Activated naive CD4-positive, alpha-beta T cell treated with Interleukin-2 at 50 U/mL for 16 hours (primary cell): ENCODE data around the gene CFTR.

Source experiments
- DNase-seq: peaks from one replicate; pipeline ENCODE4 v3.0.0-alpha.2; 2020

The CFTR gene

GRCh38 chr7:117590191-117590590 is 110.4 kb downstream of the CFTR start:
- DNase-seq, result no peak

GRCh38 chr7:117592011-117592635 is 112.3 kb downstream of the CFTR start:
- no peak for DNase-seq

- DNase-seq, result no peak
Measured at GRCh38 chr7:117596134-117596533, 116.3 kb downstream of the CFTR start.

- no peak for DNase-seq
Measured at GRCh38 chr7:117597755-117598154, 117.9 kb downstream of the CFTR start.

DNA sequence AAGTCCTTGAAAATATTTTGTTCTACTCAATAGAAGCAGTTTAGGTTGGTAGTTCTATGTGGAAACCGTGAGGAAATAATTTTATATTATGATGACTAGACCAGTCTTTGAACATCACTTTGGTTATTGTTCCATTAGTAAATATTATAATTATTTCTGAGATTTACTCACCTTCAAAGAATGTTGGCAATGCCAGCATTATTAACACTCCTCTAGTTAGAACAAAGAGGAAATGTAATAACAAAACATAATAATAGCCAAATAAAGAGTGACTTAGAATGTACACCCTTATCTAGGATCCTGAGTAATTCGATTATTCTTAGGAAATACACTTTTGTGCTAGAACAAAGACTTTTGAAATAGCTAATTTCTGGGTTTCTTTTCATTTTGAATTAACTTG is 121.1 kb downstream of the CFTR start:
- no peak for DNase-seq

- no peak for DNase-seq
Measured at GRCh38 chr7:117603627-117604026, 123.8 kb downstream of the CFTR start.

DNA sequence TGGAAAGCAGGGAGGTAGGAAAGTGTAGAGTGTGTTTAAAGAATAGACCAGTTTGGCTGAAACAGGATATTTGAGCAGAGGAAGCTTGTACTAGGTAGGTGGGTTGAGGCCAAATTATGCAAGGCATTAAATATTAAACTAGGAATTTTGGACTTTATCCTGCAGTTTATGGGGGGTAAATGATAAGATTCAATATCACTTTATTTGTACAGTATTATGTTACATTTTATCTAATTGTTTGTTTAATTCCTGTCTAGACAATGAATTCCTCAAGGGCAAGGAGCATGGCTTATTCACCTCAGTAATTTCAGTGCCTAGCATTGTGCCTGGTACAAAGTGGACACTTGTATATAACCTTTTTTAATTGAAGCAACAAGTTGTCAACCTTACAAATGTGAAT is 125.9 kb downstream of the CFTR start:
- DNase-seq, result no peak

GRCh38 chr7:117606132-117606531 is 126.3 kb downstream of the CFTR start:
- no peak for DNase-seq

- DNase-seq, result no peak
Measured at GRCh38 chr7:117610396-117610795, 130.6 kb downstream of the CFTR start.

DNA sequence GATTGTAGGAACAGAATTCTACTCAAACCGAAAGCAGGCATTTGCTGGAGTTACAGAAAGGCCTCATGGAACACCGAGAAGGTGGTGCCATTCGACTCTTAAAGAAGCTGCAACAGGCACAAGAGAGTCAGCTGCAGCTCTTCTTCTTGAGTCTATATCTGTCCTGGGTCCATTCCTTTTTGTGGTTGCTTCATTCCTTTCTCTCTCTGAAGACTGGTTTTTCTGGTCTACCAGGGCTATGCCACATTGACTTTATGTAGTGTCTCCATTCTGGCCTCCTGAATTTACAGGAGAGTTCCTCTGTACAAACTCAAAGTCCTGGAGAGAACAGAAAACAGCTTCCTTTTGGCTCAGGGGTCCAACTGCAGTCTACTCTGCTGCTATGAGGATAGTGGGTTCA is 132.8 kb downstream of the CFTR start:
- DNase-seq, result no peak

DNA sequence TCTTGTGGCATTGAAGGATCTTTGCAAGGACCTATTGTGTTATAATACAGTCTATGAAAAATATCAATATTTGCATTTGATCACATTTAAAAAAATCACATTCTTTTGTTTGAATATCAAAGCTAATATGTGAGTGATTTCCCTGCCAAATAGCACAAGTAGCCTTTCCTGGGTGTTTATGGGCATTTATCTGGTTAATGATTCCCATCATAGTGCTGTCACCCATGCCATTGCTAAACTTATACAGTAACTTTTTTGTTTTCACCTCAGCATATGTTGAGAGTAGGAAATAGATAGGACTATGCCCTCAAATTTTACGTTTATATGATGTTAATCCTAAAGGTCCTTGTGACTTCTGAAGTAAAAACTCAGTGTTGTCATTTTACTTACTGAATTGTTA is 136.9 kb downstream of the CFTR start:
- DNase-seq, result no peak

DNA sequence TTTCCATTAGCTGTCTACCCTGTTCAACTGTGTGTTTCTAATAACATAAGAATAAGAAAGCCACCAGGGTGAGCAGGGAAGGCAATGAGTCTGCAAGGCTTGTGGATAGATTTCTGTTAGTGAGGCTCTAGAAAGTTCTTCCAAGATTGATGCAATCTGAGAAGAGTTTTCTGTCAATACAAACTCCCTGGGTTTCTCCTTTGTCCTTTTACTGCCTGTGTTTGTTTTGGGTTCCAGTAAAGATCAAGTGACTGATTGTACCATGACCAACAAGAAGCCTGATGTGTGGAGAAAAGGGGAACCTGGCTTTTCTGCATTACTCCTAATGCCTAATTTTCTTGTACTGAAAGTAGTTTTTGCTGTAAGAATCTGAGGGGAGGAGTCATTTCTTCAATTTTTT is 139.9 kb downstream of the CFTR start:
- DNase-seq, result no peak

DNA sequence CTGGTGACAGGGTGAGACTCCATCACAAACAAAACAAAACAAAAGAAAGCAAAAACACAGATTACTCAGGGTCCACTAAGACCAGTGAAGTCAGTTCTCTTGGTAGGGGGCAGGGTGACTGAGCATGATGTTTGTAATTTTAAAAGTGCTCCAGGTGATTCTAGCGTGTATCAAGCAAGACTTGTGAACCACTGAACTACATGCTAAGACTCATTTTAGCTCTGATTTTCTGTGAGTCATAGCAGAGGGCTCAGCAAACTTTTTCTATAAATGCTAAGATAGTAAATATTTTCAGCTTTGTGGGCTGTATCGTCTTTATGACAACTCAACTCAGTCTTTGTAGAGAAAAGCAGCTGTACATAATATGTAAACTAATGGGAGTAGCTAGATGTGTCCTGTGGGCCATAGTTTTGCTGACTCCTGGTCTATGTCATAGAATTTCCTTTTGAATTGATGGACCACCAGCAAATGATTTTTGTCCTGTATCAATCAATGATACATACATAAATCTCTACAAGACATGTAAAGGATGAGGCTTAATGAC is 141.3 kb downstream of the CFTR start:
- DNase-seq, result no peak

DNA sequence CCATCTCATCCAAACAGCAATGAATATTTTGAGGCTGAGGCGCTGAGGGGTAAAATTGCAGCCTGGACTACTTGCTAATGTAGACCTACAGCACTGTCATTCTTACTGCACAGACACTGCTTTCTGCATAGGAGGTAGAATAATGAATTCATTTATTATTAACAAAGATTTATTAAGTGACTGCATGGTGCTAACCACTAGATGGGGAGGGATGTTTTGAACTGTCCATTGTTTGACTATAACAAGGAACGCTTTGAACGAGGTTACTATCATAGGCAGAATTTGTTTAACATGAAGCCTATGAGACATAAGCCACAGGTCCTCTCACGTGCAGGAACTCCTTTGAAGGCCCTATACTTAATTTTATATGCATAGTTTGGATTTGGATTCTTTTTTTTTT is 143.8 kb downstream of the CFTR start:
- DNase-seq, result no peak

DNA sequence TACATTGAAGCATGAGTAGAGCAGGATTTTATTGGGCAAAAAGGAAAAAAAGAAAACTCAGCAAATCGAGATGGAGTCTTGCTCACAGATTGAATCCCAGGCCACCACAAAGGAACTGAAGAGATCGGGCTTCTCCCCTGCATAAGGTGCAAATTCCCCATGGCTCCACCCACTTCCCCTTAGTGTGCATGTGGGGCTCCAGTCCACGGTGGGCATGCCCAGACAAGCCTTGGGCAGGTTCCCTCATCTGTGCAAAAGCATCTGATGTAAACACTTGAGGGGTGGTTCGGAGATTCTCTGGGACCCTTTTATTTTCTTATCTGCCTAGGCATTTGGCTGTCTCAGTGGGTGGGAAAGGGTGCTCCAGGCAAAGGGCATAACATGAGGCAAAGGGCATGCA is 150.7 kb downstream of the CFTR start:
- no peak for DNase-seq

- no peak for DNase-seq
Measured at GRCh38 chr7:117630907-117631564, 151.2 kb downstream of the CFTR start.

- DNase-seq, result no peak
Measured at GRCh38 chr7:117631652-117632051, 151.8 kb downstream of the CFTR start.

DNA sequence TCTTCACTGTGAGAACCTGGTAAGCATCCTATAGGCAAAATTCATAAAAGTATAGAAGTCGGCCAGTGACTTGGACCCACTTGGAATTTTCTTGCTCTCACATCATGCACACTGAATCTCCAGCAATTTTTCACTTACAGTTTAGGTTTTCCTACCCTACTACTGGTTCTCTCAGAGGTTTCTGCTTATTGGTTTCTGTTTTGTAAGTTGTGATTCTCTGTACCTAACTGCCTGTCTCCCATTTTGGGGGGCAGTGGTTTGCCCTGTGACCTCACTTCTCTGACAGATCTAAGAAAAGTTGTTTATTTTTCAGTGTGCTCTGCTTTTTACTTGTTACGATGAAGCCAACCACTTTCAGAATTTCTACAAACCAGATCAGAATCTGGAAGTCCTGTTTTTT is 158.1 kb downstream of the CFTR start:
- no peak for DNase-seq

DNA sequence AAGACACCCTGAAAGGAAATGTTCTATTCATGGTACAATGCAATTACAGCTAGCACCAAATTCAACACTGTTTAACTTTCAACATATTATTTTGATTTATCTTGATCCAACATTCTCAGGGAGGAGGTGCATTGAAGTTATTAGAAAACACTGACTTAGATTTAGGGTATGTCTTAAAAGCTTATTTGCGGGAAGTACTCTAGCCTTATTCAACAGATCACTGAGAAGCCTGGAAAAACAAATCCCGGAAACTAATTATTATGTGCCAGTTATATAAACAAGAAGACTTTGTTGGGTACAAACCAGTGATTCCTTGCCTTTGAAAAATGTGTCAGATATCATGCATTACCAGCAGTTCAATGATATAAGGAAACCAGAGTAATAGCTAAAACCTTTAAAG is 160.1 kb downstream of the CFTR start:
- no peak for DNase-seq

DNA sequence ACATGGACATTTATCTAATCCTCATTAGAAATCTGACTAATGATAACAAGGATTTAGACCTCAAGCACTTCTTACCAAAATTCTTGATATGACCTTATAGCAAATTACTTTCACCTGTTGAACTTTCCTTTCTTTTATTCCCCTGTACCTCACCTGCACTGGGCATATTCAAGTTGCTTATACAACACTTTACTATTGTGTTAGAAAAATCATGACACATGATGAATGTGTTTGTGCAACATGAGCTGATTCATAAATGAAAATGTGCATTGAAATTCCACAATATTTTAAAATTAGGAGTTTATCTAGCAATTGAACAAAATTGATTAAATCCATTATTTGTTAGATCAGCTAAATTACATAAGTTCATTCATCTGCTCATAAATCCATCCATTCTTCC is 160.6 kb downstream of the CFTR start:
- DNase-seq, result no peak

DNA sequence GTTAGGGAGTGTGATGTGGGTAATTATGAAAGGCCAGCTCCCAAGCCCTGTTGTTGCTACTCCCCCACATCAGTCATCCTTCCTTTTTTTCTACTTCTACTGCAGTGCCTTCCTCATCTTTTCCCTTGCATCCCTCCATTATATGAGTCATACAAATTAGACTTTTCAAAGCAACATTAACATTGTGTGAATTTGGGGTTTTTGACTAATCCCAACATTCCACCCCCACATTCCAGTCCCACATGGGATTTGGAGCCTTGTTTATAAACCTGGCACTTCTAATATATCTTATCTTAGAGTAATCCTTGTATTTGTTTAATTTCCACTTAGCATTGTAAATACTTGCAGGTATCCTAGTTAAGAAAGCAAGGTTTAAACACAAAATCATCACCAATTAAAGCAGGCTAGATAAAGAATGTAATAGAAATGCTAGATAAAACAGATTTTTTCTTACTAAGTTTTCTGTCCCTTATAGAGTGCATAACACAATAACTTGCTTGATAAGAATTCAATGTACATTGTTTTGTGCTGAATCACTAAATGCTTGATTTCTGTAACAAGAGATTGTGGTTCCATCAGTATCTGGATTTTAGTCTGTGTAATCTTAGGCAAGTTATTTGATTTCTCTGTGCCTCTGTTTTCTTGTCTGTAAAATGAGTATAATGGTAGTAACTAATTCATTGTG is 165.8 kb downstream of the CFTR start:
- DNase-seq, result no peak

- DNase-seq, result no peak
Measured at GRCh38 chr7:117648203-117648866, 168.5 kb downstream of the CFTR start.

DNA sequence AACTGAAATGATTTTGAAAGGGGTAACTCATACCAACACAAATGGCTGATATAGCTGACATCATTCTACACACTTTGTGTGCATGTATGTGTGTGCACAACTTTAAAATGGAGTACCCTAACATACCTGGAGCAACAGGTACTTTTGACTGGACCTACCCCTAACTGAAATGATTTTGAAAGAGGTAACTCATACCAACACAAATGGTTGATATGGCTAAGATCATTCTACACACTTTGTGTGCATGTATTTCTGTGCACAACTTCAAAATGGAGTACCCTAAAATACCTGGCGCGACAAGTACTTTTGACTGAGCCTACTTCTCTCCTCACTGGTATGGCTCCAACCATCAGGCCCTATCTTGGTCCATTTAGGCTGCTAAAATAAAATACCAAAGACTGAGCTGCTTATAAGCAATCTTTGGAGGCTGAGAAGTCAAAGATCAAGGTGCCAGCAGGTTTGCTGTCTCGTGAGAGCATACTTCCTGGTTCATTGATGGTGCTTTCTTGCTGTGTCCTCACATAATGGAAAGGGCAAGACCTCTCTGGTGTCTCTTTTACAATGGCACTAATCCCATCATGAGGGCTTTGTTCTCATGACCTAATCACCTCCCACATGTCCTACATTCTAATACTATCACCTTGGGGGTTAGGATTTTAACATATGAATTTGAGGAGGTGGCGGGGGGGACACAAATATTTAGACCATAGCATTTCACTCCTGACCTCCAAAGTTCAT is 173.3 kb downstream of the CFTR start:
- DNase-seq, result no peak
